ENCODE results near the gene TRIP11. TPM values are rescaled to one million over a fixed set of nuclear protein-coding genes. Genes with fewer than 3 reads are reported as not detected.

Gene TRIP11
- polyA plus RNA-seq, 3 donors: 6.1 to 15.6 (median 13.4) TPM

DNA sequence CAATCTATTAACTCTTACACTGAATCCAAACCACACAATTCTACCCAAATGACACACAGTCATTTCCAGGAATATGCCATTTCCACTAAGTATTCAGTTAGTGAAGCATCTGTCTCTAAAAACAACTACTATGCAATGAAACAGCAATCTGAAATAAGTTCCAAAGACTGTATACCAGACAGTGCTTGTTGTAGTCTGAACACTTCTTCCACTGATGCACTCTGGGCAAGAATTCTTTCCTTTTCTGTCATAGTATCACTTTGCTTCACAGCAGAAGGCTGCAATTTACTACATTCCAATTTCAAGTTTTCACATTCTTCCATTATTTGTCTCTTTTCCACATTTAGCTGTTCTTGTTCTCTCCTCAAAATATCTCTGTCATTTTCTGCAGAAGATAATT is 25.8 kb downstream of the TRIP11 start:
- Histone ChIP-seq H3K4me2 (replicated peaks; ENCODE audit: extremely low read depth, low read length, poor library complexity, severe bottlenecking) (no peak overlapping the region), H3K27me3 (ENCODE audit: control insufficient read depth in 2 of 2, insufficient read depth in 2 of 2, low read length in 2 of 2) (no peaks in the 10 kb centered on the region), H3K9ac (ENCODE audit: insufficient read depth, low read length, poor library complexity, severe bottlenecking) (no peak overlapping the region), H3K36me3 (replicated peaks in 1 of 2; ENCODE audit: control insufficient read depth in 1 of 2, insufficient read depth in 2 of 2, low read length in 2 of 2) (peaks cover 85 to 96% of the 10 kb centered on the region in 2 donors), H3K79me2 (ENCODE audit: insufficient read depth, low read length) (peaks cover 2% of the 10 kb centered on the region), H2AFZ (ENCODE audit: insufficient read depth, low read depth, low read length, poor library complexity, severe bottlenecking) (no peak overlapping the region), H3K4me3 (replicated peaks in 1 of 3; ENCODE audit: low read depth in 2 of 3, low read length in 3 of 3) (no peak overlapping the region), H3K4me1 (ENCODE audit: control insufficient read depth in 1 of 2, insufficient read depth in 2 of 2, low read length in 2 of 2) (no peaks in the 10 kb centered on the region), H4K20me1 (ENCODE audit: insufficient read depth, low read length) (no peaks in the 10 kb centered on the region), H3K27ac (ENCODE audit: low read depth in 1 of 2, low read length in 2 of 2) (no peak overlapping the region), H3K9me3 (replicated peaks in 1 of 2; ENCODE audit: control insufficient read depth in 1 of 2, insufficient read depth in 1 of 2, low read length in 2 of 2) (no peaks in the 10 kb centered on the region)
- TF ChIP-seq, protein P1, sequence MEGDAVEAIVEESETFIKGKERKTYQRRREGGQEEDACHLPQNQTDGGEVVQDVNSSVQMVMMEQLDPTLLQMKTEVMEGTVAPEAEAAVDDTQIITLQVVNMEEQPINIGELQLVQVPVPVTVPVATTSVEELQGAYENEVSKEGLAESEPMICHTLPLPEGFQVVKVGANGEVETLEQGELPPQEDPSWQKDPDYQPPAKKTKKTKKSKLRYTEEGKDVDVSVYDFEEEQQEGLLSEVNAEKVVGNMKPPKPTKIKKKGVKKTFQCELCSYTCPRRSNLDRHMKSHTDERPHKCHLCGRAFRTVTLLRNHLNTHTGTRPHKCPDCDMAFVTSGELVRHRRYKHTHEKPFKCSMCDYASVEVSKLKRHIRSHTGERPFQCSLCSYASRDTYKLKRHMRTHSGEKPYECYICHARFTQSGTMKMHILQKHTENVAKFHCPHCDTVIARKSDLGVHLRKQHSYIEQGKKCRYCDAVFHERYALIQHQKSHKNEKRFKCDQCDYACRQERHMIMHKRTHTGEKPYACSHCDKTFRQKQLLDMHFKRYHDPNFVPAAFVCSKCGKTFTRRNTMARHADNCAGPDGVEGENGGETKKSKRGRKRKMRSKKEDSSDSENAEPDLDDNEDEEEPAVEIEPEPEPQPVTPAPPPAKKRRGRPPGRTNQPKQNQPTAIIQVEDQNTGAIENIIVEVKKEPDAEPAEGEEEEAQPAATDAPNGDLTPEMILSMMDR (IDR thresholded peaks at IDR 0.05): no peak
- Mint-ChIP-seq H3K4me3 (no peak overlapping the region), H3K9me3 (peaks cover 0 to 1% (median 0%) of the 10 kb centered on the region in 7 donors), H3K36me3 (peaks cover 58 to 87% of the 10 kb centered on the region in 2 donors), H3K4me1 (no peaks in the 10 kb centered on the region), H3K27me3 (ENCODE audit: low read depth in 3 of 3) (no peaks in the 10 kb centered on the region), H3K27ac (no peak overlapping the region)
- intact Hi-C loops (cut with micrococcal nuclease): no loop called here
- DNase-seq: no peak

DNA sequence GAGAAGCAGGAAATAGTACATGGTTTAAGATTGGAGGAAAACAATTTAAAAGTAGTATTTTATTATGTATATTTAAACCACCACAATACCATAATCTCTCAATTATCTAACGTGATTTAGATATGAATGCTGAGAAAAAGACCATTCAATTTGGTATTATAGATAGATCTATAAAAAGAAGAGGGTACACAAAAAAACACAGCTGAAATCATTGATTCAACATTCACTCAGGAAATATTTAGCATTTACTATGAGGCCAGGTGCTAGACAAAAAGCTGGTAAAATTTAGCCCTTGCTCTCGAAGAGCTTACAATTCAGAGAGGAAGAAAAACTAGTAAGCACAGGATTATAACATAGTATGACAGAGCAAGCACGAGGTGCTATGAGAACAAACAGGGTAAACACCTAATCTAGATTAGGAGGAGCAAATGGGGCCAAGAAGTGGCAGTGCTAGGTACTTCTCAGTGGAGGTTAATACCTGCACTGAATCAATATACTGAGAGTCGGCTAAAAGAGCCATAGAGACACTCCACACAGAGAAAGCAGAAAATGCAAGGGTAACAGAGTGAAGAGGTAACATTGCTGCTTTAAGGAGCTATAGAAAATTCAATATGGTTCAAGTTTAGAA is 27.6 kb downstream of the TRIP11 start:
- Histone ChIP-seq H3K79me2 (ENCODE audit: insufficient read depth, low read length) (no peaks in the 10 kb centered on the region), H2AFZ (ENCODE audit: insufficient read depth, low read depth, low read length, poor library complexity, severe bottlenecking) (no peak overlapping the region), H3K27ac (ENCODE audit: low read depth in 1 of 2, low read length in 2 of 2) (no peak overlapping the region), H3K4me2 (replicated peaks; ENCODE audit: extremely low read depth, low read length, poor library complexity, severe bottlenecking) (no peak overlapping the region), H3K4me1 (ENCODE audit: control insufficient read depth in 1 of 2, insufficient read depth in 2 of 2, low read length in 2 of 2) (no peaks in the 10 kb centered on the region), H3K36me3 (replicated peaks in 1 of 2; ENCODE audit: control insufficient read depth in 1 of 2, insufficient read depth in 2 of 2, low read length in 2 of 2) (peaks cover 88 to 99% of the 10 kb centered on the region in 2 donors), H3K27me3 (ENCODE audit: control insufficient read depth in 2 of 2, insufficient read depth in 2 of 2, low read length in 2 of 2) (no peaks in the 10 kb centered on the region), H3K9ac (ENCODE audit: insufficient read depth, low read length, poor library complexity, severe bottlenecking) (no peak overlapping the region), H3K9me3 (replicated peaks in 1 of 2; ENCODE audit: control insufficient read depth in 1 of 2, insufficient read depth in 1 of 2, low read length in 2 of 2) (no peaks in the 10 kb centered on the region), H4K20me1 (ENCODE audit: insufficient read depth, low read length) (no peaks in the 10 kb centered on the region), H3K4me3 (replicated peaks in 1 of 3; ENCODE audit: low read depth in 2 of 3, low read length in 3 of 3) (no peak overlapping the region)
- 100% methylated on average over 2 of the region's 4 CpGs for WGBS (ENCODE audit: insufficient coverage)
- intact Hi-C loops (cut with micrococcal nuclease): no loop called here
- no peak overlapping the region for H3K4me3 Mint-ChIP-seq
- TF ChIP-seq, protein P1 (IDR thresholded peaks at IDR 0.05): no peak
- DNase-seq: no peak
- H3K36me3 Mint-ChIP-seq: peaks cover 68 to 92% of the 10 kb centered on the region in 2 donors
- H3K27me3 Mint-ChIP-seq (ENCODE audit: low read depth in 3 of 3): no peaks in the 10 kb centered on the region
- peaks cover 0 to 1% (median 0%) of the 10 kb centered on the region in 7 donors for H3K9me3 Mint-ChIP-seq
- no peak overlapping the region for H3K27ac Mint-ChIP-seq
- H3K4me1 Mint-ChIP-seq: no peaks in the 10 kb centered on the region
